Testis (tissue), 3 donors: ENCODE measurements around the gene H2BK1. TPM values are rescaled to one million over a fixed set of nuclear protein-coding genes. Genes with fewer than 3 reads are reported as not detected.

ENCODE experiments used
- DNase-seq: peaks from one replicate; pipeline ENCODE4 v3.0.0-alpha.2; 2019
- H3K27ac ChIP-seq, 2 donors: fragments of 200-600 bp; sonication (generic); one replicate each; pipeline ENCODE4 v1.5.1; 2019
- H3K27me3 ChIP-seq: fragments of 200-600 bp; sonication (generic); one replicate; pipeline ENCODE4 v1.5.1; 2019
- H3K36me3 ChIP-seq: fragments of 200-600 bp; sonication (generic); one replicate; pipeline ENCODE4 v1.5.1; 2017; ENCODE audit warnings: low read depth; ENCODE audit errors: missing control alignments
- H3K4me1 ChIP-seq: fragments of 200-600 bp; sonication (generic); one replicate; pipeline ENCODE4 v1.5.1; 2019
- H3K4me3 ChIP-seq, 2 donors: fragments of 200-600 bp; sonication (generic); one replicate each; pipeline ENCODE4 v1.5.1; 2017 to 2019
- H3K9me3 ChIP-seq: fragments of 200-600 bp; sonication (generic); one replicate; pipeline ENCODE4 v1.5.1; 2017
- POLR2A ChIP-seq: fragments of 450-650 bp; IDR thresholded peaks from one replicate; pipeline ENCODE4 v1.6.1; 2017; ENCODE audit warnings: antibody characterized with exemption, mild to moderate bottlenecking, moderate library complexity
- WGBS, 2 donors: methylation state at CpG; one replicate each; pipeline ENCODE4 v1.1.5; 2018; 5-methylcytosine and 5-hydroxymethylcytosine counted together
- intact Hi-C: fragments of 100-400 bp; cut with DNase I; formaldehyde crosslinking; loops from one replicate; pipeline ENCODE4 v1.15.1; 2023; ENCODE audit warnings: low total_unique reads
- polyA plus RNA-seq: library from polyadenylated mRNA; stranded (reverse); fragments of 350-450 nt; fragmentation: Illumina TruSeq; extraction: RNeasy Lipid Tissue Mini Kit (QIAGEN cat#74804); gene quantifications from one replicate; pipeline ENCODE4 v1.2.3, GENCODE V29; 2014; ENCODE audit warnings: low read depth, low replicate concordance; ENCODE audit not compliant: insufficient read depth
- total RNA-seq, 2 donors: library from RNA; depleted of rRNA; stranded (reverse); fragments of >200 nt; gene quantifications; one replicate each; pipeline ENCODE4 v1.2.3, GENCODE V29; 2016
- TF ChIP-seq, protein P1 (sequence below), 3 experiments: fragments of 450-650 bp in 2 of 3; fragments of 200-600 bp in 1 of 3; sonication (generic) in 1 of 3; IDR thresholded peaks; one replicate each; pipeline ENCODE4 v1.5.1; 2016 to 2019; ENCODE audit warnings: antibody characterized with exemption in 3 of 3, mild to moderate bottlenecking in 2 of 3, moderate library complexity in 1 of 3

Gene H2BK1
- total and polyA plus RNA-seq, 3 donors from 2014 or later, result not detected

DNA sequence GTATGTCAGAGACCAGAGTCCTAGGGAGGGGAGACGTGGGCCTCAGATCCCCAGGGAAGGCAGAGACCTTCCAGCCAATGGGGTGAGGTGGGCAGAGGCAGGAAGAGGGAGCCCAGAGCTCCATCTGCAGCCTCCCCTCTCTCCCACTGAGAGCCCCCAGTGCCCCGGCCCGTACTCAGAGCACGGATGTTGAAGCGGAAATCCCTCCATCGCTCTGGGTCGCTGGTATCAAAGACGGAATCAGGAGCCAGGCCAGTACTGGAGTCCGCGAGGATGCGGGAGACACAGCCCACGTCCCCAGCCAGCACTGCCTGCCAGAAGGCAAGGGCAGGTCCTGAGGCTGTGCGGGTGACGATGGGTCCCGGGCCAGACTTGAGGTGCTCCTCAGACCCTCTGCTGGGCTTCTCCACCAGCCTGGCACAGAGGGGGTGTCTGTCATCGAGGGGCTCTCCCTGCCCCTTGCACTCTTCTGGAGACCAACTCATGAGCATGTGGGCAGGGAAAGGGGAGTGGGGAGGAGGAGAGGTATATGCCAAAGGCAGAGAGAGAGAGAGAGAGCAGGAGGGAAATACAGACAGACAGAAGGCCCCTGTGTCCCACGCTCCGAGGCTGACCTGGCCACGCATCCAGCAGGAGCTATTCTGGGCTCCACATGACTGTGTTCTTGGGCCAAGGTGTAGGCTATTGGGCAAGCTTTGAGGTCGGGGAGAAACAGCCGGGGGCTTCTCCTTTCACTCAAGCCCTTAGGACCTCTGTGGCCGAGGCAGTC is 23.5 kb downstream of the H2BK1 start, which contains the start of gene ASB10:
Gene ASB10, minus strand, starts transcription at position 611 of the 769 bp plus-strand sequence. Its CDS starts 120 bp downstream, at position 491.
- Histone ChIP-seq H3K27me3 (no peaks in the 10 kb centered on the region), H3K36me3 (no peaks in the 10 kb centered on the region), H3K27ac (no peak within 1 kb of the TSS), H3K4me1 (no peaks in the 10 kb centered on the region), H3K9me3 (no peaks in the 10 kb centered on the region), H3K4me3 (no peak within 1 kb of the TSS)
- TF ChIP-seq POLR2A, result no peak
- TF ChIP-seq, protein P1, sequence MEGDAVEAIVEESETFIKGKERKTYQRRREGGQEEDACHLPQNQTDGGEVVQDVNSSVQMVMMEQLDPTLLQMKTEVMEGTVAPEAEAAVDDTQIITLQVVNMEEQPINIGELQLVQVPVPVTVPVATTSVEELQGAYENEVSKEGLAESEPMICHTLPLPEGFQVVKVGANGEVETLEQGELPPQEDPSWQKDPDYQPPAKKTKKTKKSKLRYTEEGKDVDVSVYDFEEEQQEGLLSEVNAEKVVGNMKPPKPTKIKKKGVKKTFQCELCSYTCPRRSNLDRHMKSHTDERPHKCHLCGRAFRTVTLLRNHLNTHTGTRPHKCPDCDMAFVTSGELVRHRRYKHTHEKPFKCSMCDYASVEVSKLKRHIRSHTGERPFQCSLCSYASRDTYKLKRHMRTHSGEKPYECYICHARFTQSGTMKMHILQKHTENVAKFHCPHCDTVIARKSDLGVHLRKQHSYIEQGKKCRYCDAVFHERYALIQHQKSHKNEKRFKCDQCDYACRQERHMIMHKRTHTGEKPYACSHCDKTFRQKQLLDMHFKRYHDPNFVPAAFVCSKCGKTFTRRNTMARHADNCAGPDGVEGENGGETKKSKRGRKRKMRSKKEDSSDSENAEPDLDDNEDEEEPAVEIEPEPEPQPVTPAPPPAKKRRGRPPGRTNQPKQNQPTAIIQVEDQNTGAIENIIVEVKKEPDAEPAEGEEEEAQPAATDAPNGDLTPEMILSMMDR (IDR thresholded peaks at IDR 0.05), result no peak
- intact Hi-C loops, result no loop called here
- DNase-seq, result no peak
- 75 to 79% methylated on average over 12 to 22 of the region's 22 CpGs for WGBS, 2 donors

DNA sequence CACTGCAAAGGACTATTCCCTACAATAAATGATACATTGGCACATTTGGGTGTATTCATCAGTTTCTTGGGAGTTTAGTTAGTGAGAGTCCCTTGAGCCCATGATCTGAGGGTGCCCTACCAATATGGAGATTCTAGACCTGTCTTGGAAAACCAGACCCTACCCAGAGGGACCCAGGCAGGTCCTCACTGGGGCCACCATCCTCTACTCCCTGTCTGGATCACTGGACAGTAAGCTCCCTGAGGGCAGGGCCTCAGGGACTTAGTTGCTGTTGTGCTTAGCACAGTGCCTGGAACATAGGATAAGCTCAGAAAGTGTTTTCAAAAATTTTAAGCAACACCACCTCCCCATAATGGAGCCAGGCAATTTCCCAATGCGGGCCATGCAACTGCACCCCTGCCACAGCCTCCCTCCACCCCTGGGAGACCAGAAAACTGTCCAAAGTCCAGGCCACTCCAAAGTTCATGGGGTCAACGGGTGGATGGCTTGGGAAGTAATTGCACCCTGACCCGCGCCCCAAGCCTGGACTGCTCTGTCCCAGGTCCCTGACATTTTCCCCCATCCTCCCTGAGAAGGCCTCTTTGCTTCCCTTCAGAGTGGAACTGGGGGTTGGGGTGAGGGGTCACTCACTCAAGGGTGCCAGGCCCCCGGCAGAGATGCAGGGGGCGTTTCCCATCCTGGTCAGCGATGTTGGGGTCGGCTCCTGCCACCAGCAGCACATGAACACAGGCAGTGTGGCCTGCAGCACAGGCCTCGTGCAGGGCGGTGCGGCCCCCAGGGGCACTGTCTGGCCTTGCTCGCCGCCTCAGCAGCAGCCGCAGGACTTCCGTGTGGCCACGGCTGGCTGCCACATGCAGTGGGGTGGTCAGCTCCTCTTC is 24.3 kb downstream of the H2BK1 start:
- Histone ChIP-seq H3K36me3 (no peaks in the 10 kb centered on the region), H3K27ac (no peak overlapping the region), H3K4me3 (no peak overlapping the region), H3K9me3 (no peaks in the 10 kb centered on the region), H3K4me1 (no peaks in the 10 kb centered on the region), H3K27me3 (no peaks in the 10 kb centered on the region)
- intact Hi-C loops, result no loop called here
- WGBS, 2 donors, result 87 to 94% methylated on average over 9 to 16 of the region's 16 CpGs
- DNase-seq, result no peak
- TF ChIP-seq POLR2A, result no peak
- TF ChIP-seq, protein P1 (IDR thresholded peaks at IDR 0.05), result no peak

DNA sequence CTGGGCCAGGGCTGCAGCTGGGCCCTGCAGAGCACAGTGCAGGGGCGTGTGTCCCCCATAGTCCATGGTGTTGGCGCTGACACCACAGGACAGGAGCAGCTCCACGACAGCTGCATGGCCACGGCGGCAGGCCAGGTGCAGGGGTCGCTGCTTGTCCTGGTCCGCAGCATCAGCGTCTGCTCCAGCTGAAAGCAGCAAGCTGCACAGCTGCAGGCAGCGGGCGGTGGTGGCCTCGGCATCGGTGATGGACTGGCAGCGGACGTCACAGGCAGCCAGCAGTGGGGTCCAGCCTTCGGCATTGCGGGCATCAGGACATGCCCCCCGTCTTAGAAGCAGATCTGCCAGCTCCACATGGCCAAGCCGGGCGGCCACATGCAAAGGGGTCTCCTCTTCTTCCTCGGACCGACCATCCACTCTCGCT is 29.3 kb downstream of the H2BK1 start:
- Histone ChIP-seq H3K27ac (no peak overlapping the region), H3K4me3 (no peak overlapping the region), H3K27me3 (no peaks in the 10 kb centered on the region), H3K36me3 (no peaks in the 10 kb centered on the region), H3K4me1 (no peaks in the 10 kb centered on the region), H3K9me3 (no peaks in the 10 kb centered on the region)
- no peak for DNase-seq
- WGBS, 2 donors, result 67% methylated on average over 22 of the region's 22 CpGs; no CpG with 5 or more reads in 1 of the 2 donors
- intact Hi-C loops, result no loop called here
- TF ChIP-seq, protein P1 (IDR thresholded peaks at IDR 0.05), result no peak
- TF ChIP-seq POLR2A, result no peak

DNA sequence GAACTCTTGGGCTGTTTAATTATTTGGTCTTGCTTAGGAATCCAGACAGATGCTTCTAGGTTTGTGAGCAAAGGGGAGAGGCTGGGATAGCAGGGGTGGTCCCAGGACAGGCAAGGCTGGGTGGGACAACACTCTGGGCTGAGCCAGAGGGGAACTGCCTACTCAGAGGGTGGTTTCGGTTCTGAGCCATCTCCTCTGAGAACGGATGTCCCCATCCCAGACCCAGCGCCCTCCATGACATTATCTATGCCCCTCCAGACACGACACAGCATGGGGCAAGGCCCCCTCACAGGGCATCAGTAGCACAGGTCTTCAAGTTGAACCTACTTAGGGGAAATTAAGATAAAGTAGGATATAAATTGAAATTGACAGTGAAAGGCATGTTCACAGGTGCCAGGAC is 30.3 kb downstream of the H2BK1 start:
- 84 to 98% methylated on average over 4 of the region's 4 CpGs for WGBS, 2 donors
- H3K27me3 ChIP-seq, result no peaks in the 10 kb centered on the region
- H3K4me3 ChIP-seq, result no peak overlapping the region
- no peak for DNase-seq
- no peaks in the 10 kb centered on the region for H3K4me1 ChIP-seq
- no peaks in the 10 kb centered on the region for H3K9me3 ChIP-seq
- no peak overlapping the region for H3K27ac ChIP-seq
- intact Hi-C loops, result loop anchor here (10.0 kb wide), 1 partner anchor 55 kb away; no protein-coding TSS in a partner anchor
- TF ChIP-seq, protein P1 (IDR thresholded peaks at IDR 0.05), result no peak
- TF ChIP-seq POLR2A, result no peak
- no peaks in the 10 kb centered on the region for H3K36me3 ChIP-seq
